ENCODE measurements around the gene PMVK.

GRCh38 chr1:154910851-154911250, 25.7 kb downstream of the PMVK start:
- no peak for TF ChIP-seq RFX5 (IDR thresholded peaks at IDR 0.05; ENCODE audit: low read depth, low read length)
- no peak for TF ChIP-seq POLR2A (IDR thresholded peaks at IDR 0.05; ENCODE audit: low read depth, low read length)
- no peak for TF ChIP-seq CTCF (conservative IDR thresholded peaks at IDR 0.05; ENCODE audit: low read depth, low read length)
- TF ChIP-seq RAD21 (IDR thresholded peaks at IDR 0.05; ENCODE audit: low read length), result no peak
- no peak for TF ChIP-seq SMC3 (IDR thresholded peaks at IDR 0.05; ENCODE audit: low read depth, low read length)
- TF ChIP-seq FOS (IDR thresholded peaks at IDR 0.05; ENCODE audit: low read depth, low read length), result no peak
- no peak for TF ChIP-seq MAFK (IDR thresholded peaks at IDR 0.05; ENCODE audit: low read depth, low read length)
- TF ChIP-seq RCOR1 (IDR thresholded peaks at IDR 0.05; ENCODE audit: insufficient replicate concordance, low read length), result no peak
- TF ChIP-seq CEBPB (IDR thresholded peaks at IDR 0.05; ENCODE audit: low read depth, low read length), result no peak
- no peak for TF ChIP-seq MAZ (IDR thresholded peaks at IDR 0.05; ENCODE audit: borderline replicate concordance, low read depth, low read length)

All from IMR-90 (cell line).